ENCODE results near the gene GMDS.

The GMDS gene

GRCh38 chr6:1609041-1609647 is 636.3 kb downstream of the GMDS start:
- DNase-seq (ENCODE audit: insufficient read length), result no peak
- no peak for FAIRE-seq
- TF ChIP-seq POLR2AphosphoS5 (IDR thresholded peaks at IDR 0.05; ENCODE audit: low read depth, low read length) (no peak), TAF1 (IDR thresholded peaks at IDR 0.05; ENCODE audit: borderline replicate concordance, low read depth, low read length) (no peak), POLR2A (IDR thresholded peaks at IDR 0.05; ENCODE audit: low read depth, low read length) (no peak)

- DNase-seq (ENCODE audit: insufficient read length) (no peak), FAIRE-seq (no peak)
- TF ChIP-seq POLR2A (IDR thresholded peaks at IDR 0.05; ENCODE audit: low read depth, low read length) (no peak), POLR2AphosphoS5 (IDR thresholded peaks at IDR 0.05; ENCODE audit: low read depth, low read length) (no peak), TAF1 (IDR thresholded peaks at IDR 0.05; ENCODE audit: borderline replicate concordance, low read depth, low read length) (no peak)
These were observed 637.0 kb downstream of the GMDS start for GRCh38 chr6:1608222-1609040.

- no peak for FAIRE-seq
- no peak for DNase-seq (ENCODE audit: insufficient read length)
- TF ChIP-seq TAF1 (IDR thresholded peaks at IDR 0.05; ENCODE audit: borderline replicate concordance, low read depth, low read length), result no peak
- TF ChIP-seq POLR2AphosphoS5 (IDR thresholded peaks at IDR 0.05; ENCODE audit: low read depth, low read length), result no peak
- no peak for TF ChIP-seq POLR2A (IDR thresholded peaks at IDR 0.05; ENCODE audit: low read depth, low read length)
These were observed 637.7 kb downstream of the GMDS start for GRCh38 chr6:1607516-1608221.

- FAIRE-seq (no peak), DNase-seq (ENCODE audit: insufficient read length) (no peak)
- TF ChIP-seq POLR2A (IDR thresholded peaks at IDR 0.05; ENCODE audit: low read depth, low read length) (no peak), POLR2AphosphoS5 (IDR thresholded peaks at IDR 0.05; ENCODE audit: low read depth, low read length) (no peak), TAF1 (IDR thresholded peaks at IDR 0.05; ENCODE audit: borderline replicate concordance, low read depth, low read length) (no peak)
These were observed 638.5 kb downstream of the GMDS start for GRCh38 chr6:1606780-1607515.

GRCh38 chr6:1605893-1606779 is 639.3 kb downstream of the GMDS start:
- DNase-seq (ENCODE audit: insufficient read length), result no peak
- TF ChIP-seq POLR2A (IDR thresholded peaks at IDR 0.05; ENCODE audit: low read depth, low read length) (no peak), TAF1 (IDR thresholded peaks at IDR 0.05; ENCODE audit: borderline replicate concordance, low read depth, low read length) (no peak), POLR2AphosphoS5 (IDR thresholded peaks at IDR 0.05; ENCODE audit: low read depth, low read length) (no peak)
- peak; percentile 24 for FAIRE-seq

GRCh38 chr6:1605004-1605892 is 640.2 kb downstream of the GMDS start:
- FAIRE-seq, result no peak
- no peak for DNase-seq (ENCODE audit: insufficient read length)
- TF ChIP-seq POLR2A (IDR thresholded peaks at IDR 0.05; ENCODE audit: low read depth, low read length), result no peak

- DNase-seq (ENCODE audit: insufficient read length) (peak; percentile 82), FAIRE-seq (peak; percentile 76)
- no peak for TF ChIP-seq POLR2AphosphoS5 (IDR thresholded peaks at IDR 0.05; ENCODE audit: low read depth, low read length)
- TF ChIP-seq POLR2A (IDR thresholded peaks at IDR 0.05; ENCODE audit: low read depth, low read length), result no peak
- no peak for TF ChIP-seq TAF1 (IDR thresholded peaks at IDR 0.05; ENCODE audit: borderline replicate concordance, low read depth, low read length)
These were observed 641.0 kb downstream of the GMDS start for GRCh38 chr6:1604158-1605003.

GRCh38 chr6:1603708-1604107 is 641.7 kb downstream of the GMDS start:
- DNase-seq (ENCODE audit: insufficient read length), result no peak
- no peak for FAIRE-seq
- TF ChIP-seq TAF1 (IDR thresholded peaks at IDR 0.05; ENCODE audit: borderline replicate concordance, low read depth, low read length) (no peak), POLR2AphosphoS5 (IDR thresholded peaks at IDR 0.05; ENCODE audit: low read depth, low read length) (no peak), POLR2A (IDR thresholded peaks at IDR 0.05; ENCODE audit: low read depth, low read length) (no peak)

Measured in GM12892 (cell line).